T-helper 1 cell (primary cell): Measurements from ENCODE around the gene LEMD3.
"Not testable (repeated sequence)": the region's sequence is repeated elsewhere in the genome, so short reads cannot be mapped to it uniquely, and the experiment has no call there.

Source experiments
- DNase-seq, 5 donors: peaks; one replicate each; pipeline ENCODE4 v3.0.0-alpha.2; 2012 to 2020

The LEMD3 gene

GRCh38 chr12:65279369-65280112, 110.2 kb downstream of the LEMD3 start:
- DNase-seq = no peak

GRCh38 chr12:65280306-65280705, 110.9 kb downstream of the LEMD3 start:
- no peak for DNase-seq

- no peak for DNase-seq
Observed at GRCh38 chr12:65282840-65283239, 113.5 kb downstream of the LEMD3 start.

- not testable (repeated sequence) for DNase-seq
Observed at GRCh38 chr12:65285532-65285931, 116.1 kb downstream of the LEMD3 start.

- DNase-seq = no peak
Observed at GRCh38 chr12:65287426-65287825, 118.0 kb downstream of the LEMD3 start.

- DNase-seq = no peak
Observed at GRCh38 chr12:65292241-65292640, 122.9 kb downstream of the LEMD3 start.

- DNase-seq = no peak
Observed at GRCh38 chr12:65293735-65294134, 124.4 kb downstream of the LEMD3 start.

- DNase-seq = no peak
Observed at GRCh38 chr12:65294641-65295262, 125.4 kb downstream of the LEMD3 start.

- DNase-seq = no peak
Observed at GRCh38 chr12:65296508-65297265, 127.3 kb downstream of the LEMD3 start.
